ENCODE results near the gene MRPL4. TPM values are rescaled to one million over a fixed set of nuclear protein-coding genes. Genes with fewer than 3 reads are reported as not detected.

The MRPL4 gene
- total RNA-seq, 1 experiment from 2014 or later = 85.9 TPM

GRCh38 chr19:10293637-10294367 is 41.8 kb downstream of the MRPL4 start:
- Mint-ChIP-seq H3K27ac (ENCODE audit: unreplicated experiment) (no peak overlapping the region), H3K4me1 (ENCODE audit: low read depth, unreplicated experiment) (peaks cover 11% of the 10 kb centered on the region), H3K9me3 (ENCODE audit: unreplicated experiment) (no peaks in the 10 kb centered on the region), H3K4me3 (ENCODE audit: unreplicated experiment) (no peak overlapping the region), H3K27me3 (ENCODE audit: insufficient read depth, unreplicated experiment) (peaks cover 7% of the 10 kb centered on the region), H3K36me3 (ENCODE audit: insufficient read depth, unreplicated experiment) (peaks cover 9% of the 10 kb centered on the region)
- Histone ChIP-seq H3K36me3 (ENCODE audit: control insufficient read depth, insufficient read depth, low read length) (no peaks in the 10 kb centered on the region; the same call in 1 of the 2 replicates), H3K27me3 (replicated peaks; ENCODE audit: control insufficient read depth, insufficient read depth, low read length) (no peaks in the 10 kb centered on the region), H3K4me1 (peaks cover 7% of the 10 kb centered on the region; the same call in 1 of the 2 replicates), H3K9me3 (no peaks in the 10 kb centered on the region), H3K4me3 (ENCODE audit: low read depth, low read length) (no peak overlapping the region)
- BruUV-seq (replicated peaks) = no TSS peak
- CTCF ChIA-PET = interaction anchor here (0.6 kb wide), 1 partner anchor 408 kb away, joined by 3 read pairs; no protein-coding TSS in a partner anchor
- no peak for TF ChIP-seq CTCF (IDR thresholded peaks at IDR 0.05; ENCODE audit: insufficient read depth in 1 of 2, low read depth in 1 of 2, low read length in 1 of 2, severe bottlenecking in 1 of 2, unreplicated experiment in 1 of 2)
- intact Hi-C loops (cut with micrococcal nuclease; ENCODE audit: unreplicated experiment) = no loop called here
- DNase-seq = no peak
- POLR2A ChIA-PET = no interaction called here

- ChIA-PET CTCF (no interaction called here), POLR2A (no interaction called here)
These were observed 42.3 kb downstream of the MRPL4 start for GRCh38 chr19:10294368-10294697.

GRCh38 chr19:10295305-10295846 is 43.4 kb downstream of the MRPL4 start:
- H3K4me1 Mint-ChIP-seq (ENCODE audit: low read depth, unreplicated experiment) = peaks cover 9% of the 10 kb centered on the region
- no peak for TF ChIP-seq CTCF (IDR thresholded peaks at IDR 0.05; ENCODE audit: insufficient read depth in 1 of 2, low read depth in 1 of 2, low read length in 1 of 2, severe bottlenecking in 1 of 2, unreplicated experiment in 1 of 2)
- intact Hi-C loops (cut with micrococcal nuclease; ENCODE audit: unreplicated experiment) = no loop called here
- H3K36me3 ChIP-seq (ENCODE audit: control insufficient read depth, insufficient read depth, low read length) = no peaks in the 10 kb centered on the region; the same call in 1 of the 2 replicates
- no peaks in the 10 kb centered on the region for H3K27me3 ChIP-seq (replicated peaks; ENCODE audit: control insufficient read depth, insufficient read depth, low read length)
- H3K4me3 ChIP-seq (ENCODE audit: low read depth, low read length) = no peak overlapping the region
- no peaks in the 10 kb centered on the region for H3K9me3 Mint-ChIP-seq (ENCODE audit: unreplicated experiment)
- H3K27me3 Mint-ChIP-seq (ENCODE audit: insufficient read depth, unreplicated experiment) = peaks cover 4% of the 10 kb centered on the region
- H3K4me3 Mint-ChIP-seq (ENCODE audit: unreplicated experiment) = peak overlapping the region; percentile 52
- no peak for DNase-seq
- POLR2A ChIA-PET = no interaction called here
- CTCF ChIA-PET = no interaction called here
- H3K27ac Mint-ChIP-seq (ENCODE audit: unreplicated experiment) = no peak overlapping the region
- H3K4me1 ChIP-seq = peaks cover 4% of the 10 kb centered on the region
- H3K36me3 Mint-ChIP-seq (ENCODE audit: insufficient read depth, unreplicated experiment) = peaks cover 7% of the 10 kb centered on the region
- BruUV-seq (replicated peaks) = no TSS peak
- H3K9me3 ChIP-seq = no peaks in the 10 kb centered on the region

More at GRCh38 chr19:10294368-10294697, 42.3 kb downstream of the MRPL4 start:
- peaks cover 9% of the 10 kb centered on the region for H3K4me1 Mint-ChIP-seq (ENCODE audit: low read depth, unreplicated experiment)
- H3K36me3 Mint-ChIP-seq (ENCODE audit: insufficient read depth, unreplicated experiment) = peaks cover 7% of the 10 kb centered on the region
- peaks cover 7% of the 10 kb centered on the region; the same call in 1 of the 2 replicates for H3K4me1 ChIP-seq
- no peak for TF ChIP-seq CTCF (IDR thresholded peaks at IDR 0.05; ENCODE audit: insufficient read depth in 1 of 2, low read depth in 1 of 2, low read length in 1 of 2, severe bottlenecking in 1 of 2, unreplicated experiment in 1 of 2)
- peaks cover 7% of the 10 kb centered on the region for H3K27me3 Mint-ChIP-seq (ENCODE audit: insufficient read depth, unreplicated experiment)
- intact Hi-C loops (cut with micrococcal nuclease; ENCODE audit: unreplicated experiment) = no loop called here
- no peak overlapping the region for H3K27ac Mint-ChIP-seq (ENCODE audit: unreplicated experiment)
- no TSS peak for BruUV-seq (replicated peaks)
- H3K36me3 ChIP-seq (ENCODE audit: control insufficient read depth, insufficient read depth, low read length) = no peaks in the 10 kb centered on the region; the same call in 1 of the 2 replicates
- H3K27me3 ChIP-seq (replicated peaks; ENCODE audit: control insufficient read depth, insufficient read depth, low read length) = no peaks in the 10 kb centered on the region
- no peak for DNase-seq
- H3K9me3 ChIP-seq = no peaks in the 10 kb centered on the region
- H3K9me3 Mint-ChIP-seq (ENCODE audit: unreplicated experiment) = no peaks in the 10 kb centered on the region
- H3K4me3 Mint-ChIP-seq (ENCODE audit: unreplicated experiment) = no peak overlapping the region
- no peak overlapping the region for H3K4me3 ChIP-seq (ENCODE audit: low read depth, low read length)
